GM21528 (cell line): ENCODE data around the gene ACACA.
"Not testable (repeated sequence)": the region's sequence is repeated elsewhere in the genome, so short reads cannot be mapped to it uniquely, and the experiment has no call there.

Source experiments
- ATAC-seq: cut with Tn5 transposase; IDR thresholded peaks from one replicate; pipeline ENCODE4 v1.9.1; 2021; ENCODE audit warnings: mild to moderate bottlenecking, moderate library complexity; ENCODE audit not compliant: unreplicated experiment, low FRiP score

Gene ACACA

DNA sequence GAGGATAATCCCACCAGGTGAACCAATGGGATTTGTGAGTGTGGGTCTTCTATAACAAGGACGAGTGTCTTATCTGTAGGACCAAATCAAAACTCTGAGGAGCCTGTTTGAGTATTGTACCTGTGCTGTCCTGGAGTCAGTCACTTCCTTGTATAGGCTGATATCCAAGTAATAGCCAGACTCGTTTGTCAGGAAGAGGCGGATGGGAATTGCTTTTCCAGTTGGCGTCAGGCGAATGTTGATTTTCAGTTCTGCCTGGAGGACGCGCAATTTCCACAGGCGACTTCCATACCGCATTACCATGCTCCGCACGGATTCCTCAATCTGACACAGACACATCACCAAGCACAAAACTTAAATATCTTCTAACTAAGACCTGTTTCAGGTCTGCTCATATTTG lies 218.5 kb downstream of the ACACA start:
- ATAC-seq, result no peak

GRCh38 chr17:37187262-37187661 lies 219.4 kb downstream of the ACACA start:
- no peak for ATAC-seq

DNA sequence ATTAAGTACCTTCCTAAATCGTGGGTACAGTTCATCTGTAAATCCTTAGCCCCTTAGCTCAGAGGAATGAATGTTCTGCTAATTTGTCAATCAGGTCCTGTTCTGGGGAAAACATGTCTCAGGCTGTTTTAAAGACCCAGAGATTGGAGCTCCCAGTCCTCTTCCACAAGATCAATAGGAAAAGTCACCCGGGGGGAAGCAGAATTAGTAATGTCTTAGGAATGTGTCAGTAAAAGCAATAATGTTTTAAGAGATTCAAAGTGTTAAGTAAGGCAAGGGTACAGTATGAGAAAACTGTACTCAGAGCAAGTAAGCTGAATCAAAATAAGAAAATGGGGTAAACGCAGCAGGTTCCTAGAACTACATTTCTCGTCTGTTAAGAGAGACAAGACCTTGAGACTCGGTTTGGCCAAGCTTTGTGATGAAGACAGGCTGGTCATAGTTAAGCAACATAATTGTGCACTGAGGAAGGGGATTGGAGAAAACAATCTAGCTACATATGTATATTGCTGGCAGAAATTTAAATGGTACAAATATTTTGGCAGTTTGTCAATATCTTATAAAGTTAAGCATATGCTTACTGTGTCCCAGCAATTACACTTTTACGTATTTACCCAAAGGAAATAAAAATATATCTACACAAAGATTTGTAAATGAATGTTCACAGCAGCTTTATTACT lies 223.7 kb downstream of the ACACA start:
- ATAC-seq, result no peak

DNA sequence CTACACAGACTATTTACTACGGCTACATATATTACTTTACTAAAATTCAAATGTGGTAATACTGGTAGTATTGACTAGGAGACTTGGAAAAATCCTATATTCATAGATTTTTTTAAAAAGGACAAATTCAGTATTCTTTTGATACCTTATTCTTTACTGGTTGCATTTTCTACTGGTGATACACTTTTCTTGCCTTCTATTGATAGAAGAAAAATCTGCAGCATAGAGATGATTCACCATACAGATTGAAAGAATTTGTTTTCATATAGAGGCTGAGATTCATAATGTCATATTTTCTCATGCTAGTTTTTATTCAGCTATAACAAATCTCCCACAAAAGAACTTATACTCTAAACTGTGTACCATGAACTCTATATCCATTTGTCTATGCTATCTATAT lies 226.3 kb downstream of the ACACA start:
- ATAC-seq, result no peak

DNA sequence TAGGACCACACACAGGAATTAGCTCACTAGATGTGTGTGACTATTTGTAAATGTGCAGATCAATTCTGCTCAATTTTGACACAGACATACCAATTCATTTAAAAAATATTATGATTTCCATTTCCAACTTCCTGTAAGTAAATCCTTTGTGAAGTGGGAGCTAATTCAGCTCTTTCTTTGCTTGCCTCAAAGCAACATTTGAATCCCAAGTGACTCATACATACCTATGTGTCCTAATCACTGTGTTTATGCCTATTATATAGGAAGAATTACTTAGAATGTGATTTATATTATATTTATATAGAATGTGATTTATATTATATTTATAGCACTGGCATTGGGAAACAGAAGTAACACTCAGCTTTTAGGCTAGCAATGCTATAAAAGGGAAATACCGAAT lies 226.7 kb downstream of the ACACA start:
- no peak for ATAC-seq

DNA sequence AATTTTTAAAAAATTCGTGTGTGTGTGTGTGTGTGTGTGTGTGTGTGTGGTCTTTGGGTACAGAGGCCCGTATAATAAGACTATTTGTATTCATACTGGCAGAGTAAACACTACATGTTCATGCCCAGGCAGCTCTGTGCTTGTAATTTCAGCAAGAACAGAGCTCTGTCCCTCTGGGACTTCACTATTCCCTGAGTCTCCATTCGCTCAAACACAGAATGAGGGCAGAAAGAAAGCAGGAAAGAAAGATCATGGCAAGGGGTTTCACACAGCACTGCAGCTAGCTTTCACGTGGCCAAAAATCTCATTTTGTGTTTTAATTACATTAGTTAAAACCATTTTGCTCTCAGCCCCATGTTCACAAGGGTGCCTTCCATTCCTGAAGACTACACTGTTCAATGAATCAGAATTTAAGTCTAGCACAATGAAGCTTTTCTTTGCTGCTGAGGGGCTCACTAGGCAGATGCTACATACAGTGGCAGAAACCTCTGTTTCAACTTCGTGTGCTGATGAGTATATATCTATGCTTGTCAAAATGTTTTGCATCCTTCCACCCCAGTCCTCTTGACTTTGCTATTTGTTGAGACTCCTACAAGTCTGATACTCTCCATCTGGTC lies 229.3 kb downstream of the ACACA start:
- ATAC-seq, result no peak

GRCh38 chr17:37176723-37177122 lies 229.9 kb downstream of the ACACA start:
- no peak for ATAC-seq

GRCh38 chr17:37174205-37174604 lies 232.4 kb downstream of the ACACA start:
- ATAC-seq, result no peak

DNA sequence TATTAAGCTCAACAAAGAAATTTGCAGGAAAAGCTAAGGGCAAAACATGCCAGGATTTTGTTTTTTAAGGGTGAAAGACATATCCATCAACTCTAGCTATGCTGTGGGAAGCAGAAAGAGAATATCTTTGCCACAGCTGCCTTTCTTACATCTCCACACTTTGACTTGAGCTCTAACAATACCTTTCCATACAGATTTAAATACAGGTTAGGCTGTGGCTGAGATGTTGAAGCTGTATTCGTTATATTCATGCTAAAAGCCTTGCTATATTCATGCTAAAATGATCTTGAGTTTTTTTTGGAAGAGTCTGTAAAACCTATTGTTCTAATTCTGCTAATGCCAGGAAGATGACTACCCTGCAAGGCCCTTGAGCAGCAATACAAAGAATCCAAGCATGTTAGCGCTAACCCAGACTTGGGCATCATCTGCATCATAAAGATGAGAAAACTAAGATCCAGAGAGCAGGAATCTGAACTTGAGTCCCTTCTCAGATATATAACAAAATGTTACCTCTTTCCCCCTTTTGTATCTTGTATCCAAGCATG lies 235.7 kb downstream of the ACACA start:
- no peak for ATAC-seq

DNA sequence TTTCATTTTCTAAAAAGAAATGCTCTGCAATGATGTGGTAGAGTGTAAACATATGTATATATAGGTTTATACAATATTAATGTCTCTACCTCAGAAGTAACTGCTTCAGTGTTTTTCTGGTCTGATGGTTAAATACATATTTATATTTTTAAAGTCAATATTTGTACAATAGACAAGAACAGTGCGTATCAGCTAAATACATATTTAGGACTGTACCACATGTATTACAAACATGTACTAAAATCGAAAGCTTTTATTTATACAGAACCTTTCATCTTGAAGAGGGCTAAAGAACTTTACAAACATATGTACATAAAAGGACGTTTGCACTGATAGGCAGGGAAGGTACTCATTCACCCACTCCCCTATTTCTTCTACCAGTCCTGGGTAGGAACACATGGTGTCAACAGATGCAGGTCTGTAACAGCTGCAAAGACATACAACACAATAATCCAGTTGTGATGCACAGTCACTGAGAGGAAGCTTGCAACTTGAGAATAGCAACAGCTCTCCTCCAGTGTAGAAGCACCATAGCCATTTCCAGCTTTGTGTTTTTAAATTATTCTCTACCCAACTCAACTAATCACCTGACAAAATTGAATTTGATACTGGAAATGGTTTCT lies 237.8 kb downstream of the ACACA start:
- ATAC-seq, result no peak

DNA sequence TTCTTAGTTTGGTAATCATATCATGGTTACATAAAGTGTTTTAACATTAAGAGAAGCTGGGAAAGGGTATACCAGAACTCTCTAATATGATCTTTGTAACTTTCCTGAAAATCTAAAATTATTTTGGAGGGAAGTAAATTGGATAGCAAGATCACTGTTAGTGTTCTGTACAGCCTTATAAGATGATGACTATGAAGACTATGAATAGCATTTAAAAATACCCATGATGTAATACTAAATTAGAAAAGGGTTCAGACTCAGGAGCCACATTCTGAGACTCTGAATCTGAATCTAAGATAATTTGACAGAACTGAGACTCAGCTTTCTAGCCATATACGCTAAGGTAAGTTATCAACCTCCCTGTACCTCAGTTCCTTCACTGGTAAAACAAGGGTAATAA lies 238.9 kb downstream of the ACACA start:
- ATAC-seq, result no peak

DNA sequence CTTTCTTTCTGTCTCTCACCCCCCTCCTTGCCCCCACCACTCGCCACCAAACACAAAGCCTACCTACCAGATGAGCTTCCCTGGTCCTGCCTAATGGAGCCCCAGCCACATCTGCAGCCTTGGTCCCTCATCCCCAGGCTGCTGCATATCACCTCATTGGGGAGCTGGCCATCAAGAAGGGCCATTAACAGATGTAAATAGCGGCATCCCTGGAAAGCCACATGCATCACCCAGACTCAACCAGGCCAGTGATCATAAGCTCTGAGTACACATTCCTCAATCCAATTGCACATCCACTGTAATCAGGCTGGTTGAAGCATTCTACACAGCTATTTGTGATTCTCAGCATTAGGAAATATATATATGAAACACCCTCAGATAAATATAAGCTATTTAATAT lies 242.6 kb downstream of the ACACA start:
- ATAC-seq, result no peak

DNA sequence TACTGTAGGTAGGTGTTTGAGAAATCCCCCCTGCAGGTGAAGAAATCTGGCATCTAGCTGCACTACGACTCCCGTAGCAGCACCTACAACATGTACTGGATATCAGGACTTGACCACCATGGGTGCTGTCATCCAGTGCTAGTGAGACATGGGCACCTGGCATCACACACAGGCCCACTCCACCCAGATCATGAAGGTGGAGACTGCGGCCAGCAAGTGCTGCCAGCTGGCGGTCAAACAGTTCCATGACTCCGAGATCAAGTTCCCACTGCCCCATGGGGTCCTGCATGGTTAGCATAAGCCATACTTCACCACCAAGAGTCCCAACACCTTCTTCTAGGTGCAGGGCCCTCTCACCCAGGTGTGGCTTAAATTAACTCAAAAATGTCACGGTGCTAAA lies 243.8 kb downstream of the ACACA start:
- ATAC-seq, result no peak

DNA sequence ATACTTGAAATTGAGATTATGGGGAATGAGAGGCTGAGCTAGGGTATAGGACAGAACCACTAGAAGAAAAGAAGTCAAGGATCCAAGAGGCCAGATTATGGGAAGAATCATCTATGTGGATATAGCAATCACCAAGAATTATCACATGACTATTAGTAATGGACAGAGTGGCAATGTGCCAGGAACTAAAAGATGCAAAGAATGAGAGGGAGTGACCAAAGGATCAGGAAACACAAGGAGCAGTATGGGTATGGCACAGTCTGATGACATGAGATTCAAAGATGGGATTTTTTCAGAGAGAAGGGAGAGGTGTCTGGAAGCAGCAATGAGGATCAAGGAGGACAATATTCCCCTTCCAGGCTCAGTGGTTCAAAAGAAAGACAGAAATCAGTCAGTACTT lies 245.7 kb downstream of the ACACA start:
- no peak for ATAC-seq

DNA sequence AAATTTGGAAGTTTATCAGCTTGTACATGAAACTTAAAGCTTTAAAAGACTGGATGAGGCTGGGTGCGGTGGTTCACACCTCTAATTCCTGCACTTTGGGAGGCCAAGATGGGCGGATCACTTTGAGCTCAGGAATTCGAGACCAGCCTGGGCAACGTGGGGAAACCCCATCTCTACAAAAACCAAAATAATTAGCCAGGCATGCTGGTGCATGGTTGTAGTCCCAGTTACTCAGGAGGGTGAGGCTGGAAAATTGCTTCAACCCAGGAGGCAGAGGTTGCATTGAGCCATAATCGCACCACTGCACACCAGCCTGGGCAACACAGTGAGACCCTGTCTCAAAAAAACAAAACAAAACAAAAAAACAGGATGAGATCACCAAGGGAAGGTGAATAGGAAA lies 248.3 kb downstream of the ACACA start:
- ATAC-seq, result no peak

DNA sequence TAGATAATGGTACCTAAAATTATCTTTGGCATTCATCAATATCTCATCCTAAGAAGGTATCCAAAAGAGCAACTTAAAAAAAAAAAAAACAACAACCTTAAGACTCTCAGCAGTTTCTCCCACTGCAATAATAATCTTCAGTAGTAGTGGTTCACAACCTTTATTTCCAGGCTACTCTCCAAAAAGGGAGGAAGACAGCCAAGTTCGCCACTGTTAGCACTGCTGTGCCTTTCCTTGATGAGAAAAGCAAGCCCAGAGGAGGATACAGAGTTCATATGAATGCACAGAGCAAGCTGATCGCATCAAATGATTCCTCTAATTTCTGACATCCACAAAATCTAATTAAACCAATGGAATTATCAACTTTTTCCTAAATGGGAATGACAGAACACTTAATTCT lies 258.5 kb downstream of the ACACA start:
- no peak for ATAC-seq

GRCh38 chr17:37147301-37147812 lies 259.3 kb downstream of the ACACA start:
- no peak for ATAC-seq

DNA sequence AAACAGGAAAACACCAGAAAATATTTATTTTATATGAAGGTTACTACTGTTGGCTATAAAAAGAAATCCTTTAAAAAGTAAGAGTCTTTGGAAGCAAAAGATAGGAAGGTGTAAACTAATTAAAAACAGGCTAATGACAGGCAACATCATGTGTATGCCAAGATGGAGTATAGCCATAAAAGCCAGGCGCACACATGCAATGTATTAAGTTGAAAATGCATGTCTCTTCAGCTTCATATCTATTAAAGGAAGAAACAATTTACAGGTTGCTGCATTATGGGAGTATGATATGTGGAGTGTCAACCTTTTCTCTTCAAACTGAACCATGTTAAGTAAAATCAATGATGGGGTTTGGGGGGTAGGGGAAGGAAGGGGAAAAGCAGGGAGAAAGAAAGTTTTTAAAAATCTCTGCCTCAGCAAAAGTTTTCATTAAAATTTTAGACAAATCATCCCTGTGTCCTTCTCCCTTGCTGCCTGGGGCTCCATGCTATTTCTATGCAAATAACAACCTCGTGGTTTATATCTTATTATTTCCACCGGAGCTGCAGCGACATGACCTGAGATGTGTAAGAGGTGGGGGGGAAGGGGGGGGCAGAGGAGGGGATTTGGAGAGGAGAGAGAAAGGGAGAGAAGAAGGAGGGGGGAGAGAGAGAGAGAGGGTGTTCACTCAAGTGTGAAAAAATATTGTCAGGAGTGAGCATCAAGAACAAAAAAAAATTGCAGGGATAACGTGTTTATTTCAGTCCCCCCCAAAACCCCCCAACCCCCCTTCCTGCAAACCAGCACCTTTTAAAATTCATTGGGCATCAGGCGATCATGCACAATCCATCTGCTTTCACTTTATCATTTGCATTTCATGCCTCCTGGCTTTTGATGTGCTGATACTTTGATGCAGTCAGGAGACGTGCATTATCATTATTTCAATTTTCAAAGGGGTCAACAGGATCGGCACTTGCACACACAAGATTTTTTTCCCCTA lies 260.3 kb downstream of the ACACA start:
- no peak for ATAC-seq

DNA sequence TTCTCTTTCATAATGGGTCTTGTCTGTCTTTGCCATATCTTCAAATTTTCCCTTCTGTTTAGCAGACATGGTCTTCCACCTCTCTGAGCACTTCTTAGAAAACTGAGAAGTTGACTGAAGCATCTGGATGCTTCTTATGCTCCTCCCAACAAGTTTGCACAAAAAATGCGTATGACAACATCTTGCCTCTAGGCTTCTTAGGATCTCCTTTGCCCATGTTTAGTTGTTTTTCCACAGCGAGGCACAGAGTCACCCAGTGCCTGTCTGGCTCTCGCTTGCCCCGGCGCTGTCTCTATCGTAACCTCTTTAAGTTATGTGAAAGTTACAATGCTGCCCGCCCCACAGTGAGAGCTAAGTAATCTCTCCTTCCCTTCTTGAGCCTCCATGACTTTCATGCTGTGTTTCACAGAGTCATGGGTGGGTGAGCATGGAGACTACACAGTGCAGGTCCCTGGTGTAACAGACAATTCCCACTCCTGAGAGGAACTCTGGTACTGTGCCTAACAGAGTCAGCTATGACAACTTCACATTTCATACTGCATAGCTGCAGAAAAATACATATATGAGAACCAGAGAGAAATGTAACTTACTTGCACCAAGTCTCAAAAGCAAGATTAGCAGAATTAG lies 262.4 kb downstream of the ACACA start:
- no peak for ATAC-seq

GRCh38 chr17:37143558-37143957 lies 263.1 kb downstream of the ACACA start:
- ATAC-seq, result not testable (repeated sequence)
